Body of pancreas (tissue), 4 donors: ENCODE measurements around the gene ANKRD11.

ENCODE experiments used
- CTCF ChIP-seq, 7 experiments: fragments of 450-650 bp in 4 of 7; fragments of 200-600 bp in 3 of 7; sonication (generic) in 3 of 7; IDR thresholded peaks; one replicate each; pipeline ENCODE4 v1.5.1; 2016 to 2019; ENCODE audit warnings: antibody characterized with exemption in 7 of 7
- POLR2A ChIP-seq, 3 donors: fragments of 450-650 bp; IDR thresholded peaks; one replicate each; pipeline ENCODE4 v1.6.1; 2016; ENCODE audit warnings: antibody characterized with exemption in 3 of 3, mild to moderate bottlenecking in 2 of 3

GRCh38 chr16:89319886-89320781, 170.2 kb downstream of the ANKRD11 start:
- TF ChIP-seq CTCF (IDR thresholded peaks at IDR 0.05) (no peak), POLR2A (IDR thresholded peaks at IDR 0.05) (no peak)
